Cortex of kidney (tissue), 1 donor: ENCODE measurements around the gene MAPK12.

Source experiments
- DNase-seq: peaks from one replicate; lab custom pipeline; 2025; lab: John Stamatoyannopoulos, UW

Gene MAPK12

GRCh38 chr22:50261615-50262459, at the start of gene MAPK12:
TSS of gene MAPK12 (minus strand) at chr22:50261683. CDS start at chr22:50261509, 174 bp downstream.
- DNase-seq, result no peak

DNA sequence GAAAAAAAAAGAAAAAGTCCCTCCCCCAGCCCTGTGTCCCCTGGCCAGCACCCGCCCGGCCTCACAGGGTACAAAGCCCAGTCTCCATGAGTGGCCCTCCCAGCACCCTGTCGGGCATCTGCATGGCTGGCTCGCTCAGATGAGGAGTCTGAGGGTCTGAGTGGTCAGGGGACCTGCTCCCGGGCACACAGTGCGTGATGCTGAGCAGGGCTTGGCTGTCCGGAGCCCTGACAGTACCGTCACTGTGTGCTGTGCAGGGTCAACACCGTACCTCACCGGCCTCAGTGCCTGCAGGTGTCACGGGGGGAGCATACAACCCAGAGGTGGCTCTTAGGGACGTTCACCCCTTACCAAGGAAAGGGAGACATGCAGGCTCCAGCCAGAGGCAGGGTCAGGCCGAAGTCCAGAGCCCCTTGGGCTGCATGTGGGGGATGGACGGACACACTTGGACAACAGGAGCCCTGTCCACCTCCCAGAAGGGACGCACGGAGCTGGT, 49.5 kb upstream of the MAPK12 start:
- DNase-seq, result no peak

DNA sequence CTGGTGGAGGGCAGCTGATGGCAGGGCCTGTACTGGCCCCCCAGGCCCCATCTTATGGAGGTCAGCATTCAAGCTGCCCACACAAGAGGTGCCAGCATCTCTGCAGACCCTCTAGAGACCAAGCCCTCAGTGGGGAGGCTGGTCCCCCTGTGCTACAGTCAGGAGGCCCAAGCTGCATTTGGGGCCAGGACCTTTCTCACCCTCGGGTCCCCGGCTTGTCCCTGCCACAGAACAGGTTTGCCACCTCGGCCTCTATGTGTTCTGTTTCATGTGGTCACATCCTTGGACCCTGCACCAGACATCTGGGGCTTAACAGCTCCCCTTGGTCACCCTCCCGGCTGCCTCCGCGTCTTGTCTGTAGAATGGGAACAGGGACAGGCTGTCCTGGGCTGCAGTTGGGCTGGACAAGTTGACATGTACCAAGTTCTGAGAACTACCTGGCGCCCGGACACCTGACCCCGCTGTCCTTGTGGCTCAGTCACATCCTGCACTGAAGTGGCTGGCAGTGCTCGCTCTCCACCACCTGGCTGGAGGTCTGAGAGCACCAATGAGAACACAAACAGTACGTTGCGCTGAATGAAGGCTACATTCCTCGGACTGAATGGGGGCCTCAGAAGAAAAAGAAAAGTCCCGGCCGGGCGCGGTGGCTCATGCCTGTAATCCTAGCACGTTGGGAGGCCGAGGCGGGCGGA, 48.7 kb upstream of the MAPK12 start:
- no peak for DNase-seq

DNA sequence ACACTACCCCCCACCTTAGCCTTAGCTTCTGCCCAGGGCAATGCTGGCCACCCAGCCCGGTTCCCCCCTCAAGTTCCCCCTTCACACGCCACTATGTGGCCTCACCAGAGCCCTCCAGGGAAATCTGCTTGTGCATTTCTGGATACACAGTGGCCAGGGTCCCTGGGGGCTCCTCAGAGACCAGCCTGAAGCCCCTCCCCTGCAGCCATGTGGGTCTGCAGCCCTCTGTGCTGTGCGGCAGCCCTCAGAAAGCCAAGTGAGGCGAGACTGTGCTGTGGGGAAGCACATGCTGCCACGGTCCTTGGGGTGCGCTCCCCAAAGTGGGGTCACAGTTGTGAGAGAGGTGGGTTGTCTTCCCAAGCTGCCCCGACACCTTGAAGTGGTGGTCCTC, 48.1 kb upstream of the MAPK12 start:
- no peak for DNase-seq

- no peak for DNase-seq
Observed at GRCh38 chr22:50308986-50309600, 47.6 kb upstream of the MAPK12 start.

GRCh38 chr22:50308597-50308935, 47.1 kb upstream of the MAPK12 start:
- no peak for DNase-seq

DNA sequence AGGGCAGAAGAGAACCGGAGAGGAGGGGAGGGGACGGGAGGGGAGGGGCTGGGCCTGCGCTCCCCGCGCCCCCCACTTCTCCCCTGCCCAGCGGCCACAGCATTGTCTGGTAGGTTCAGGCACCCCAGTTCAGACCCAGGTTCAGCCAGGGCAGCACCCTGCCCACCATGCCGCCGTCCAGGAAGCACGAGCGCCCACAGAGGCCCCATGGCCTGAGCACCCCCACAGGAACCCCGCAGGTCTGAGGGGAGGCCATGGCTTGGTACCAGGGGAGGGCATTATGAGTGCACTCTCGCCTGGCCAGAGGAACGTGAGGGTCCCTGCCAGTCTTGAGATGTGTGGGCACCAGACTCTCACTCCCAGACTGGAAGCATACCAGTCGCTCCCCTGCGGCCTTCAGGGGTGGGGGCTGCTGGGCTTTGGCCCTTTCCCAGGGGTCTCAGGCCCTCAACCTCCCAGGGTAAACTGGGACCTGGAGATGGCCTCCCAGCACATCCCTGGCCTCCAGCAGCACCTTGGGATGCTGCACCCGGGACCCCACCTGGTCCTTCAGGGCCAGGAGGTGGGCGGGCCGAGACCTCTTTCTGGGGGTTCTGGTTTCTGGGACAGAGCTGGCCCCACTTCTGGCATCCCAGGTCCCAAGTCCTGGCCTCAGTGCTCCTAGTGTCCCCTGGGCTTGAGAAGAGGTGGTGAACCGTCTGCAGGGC, 46.6 kb upstream of the MAPK12 start:
- no peak for DNase-seq

DNA sequence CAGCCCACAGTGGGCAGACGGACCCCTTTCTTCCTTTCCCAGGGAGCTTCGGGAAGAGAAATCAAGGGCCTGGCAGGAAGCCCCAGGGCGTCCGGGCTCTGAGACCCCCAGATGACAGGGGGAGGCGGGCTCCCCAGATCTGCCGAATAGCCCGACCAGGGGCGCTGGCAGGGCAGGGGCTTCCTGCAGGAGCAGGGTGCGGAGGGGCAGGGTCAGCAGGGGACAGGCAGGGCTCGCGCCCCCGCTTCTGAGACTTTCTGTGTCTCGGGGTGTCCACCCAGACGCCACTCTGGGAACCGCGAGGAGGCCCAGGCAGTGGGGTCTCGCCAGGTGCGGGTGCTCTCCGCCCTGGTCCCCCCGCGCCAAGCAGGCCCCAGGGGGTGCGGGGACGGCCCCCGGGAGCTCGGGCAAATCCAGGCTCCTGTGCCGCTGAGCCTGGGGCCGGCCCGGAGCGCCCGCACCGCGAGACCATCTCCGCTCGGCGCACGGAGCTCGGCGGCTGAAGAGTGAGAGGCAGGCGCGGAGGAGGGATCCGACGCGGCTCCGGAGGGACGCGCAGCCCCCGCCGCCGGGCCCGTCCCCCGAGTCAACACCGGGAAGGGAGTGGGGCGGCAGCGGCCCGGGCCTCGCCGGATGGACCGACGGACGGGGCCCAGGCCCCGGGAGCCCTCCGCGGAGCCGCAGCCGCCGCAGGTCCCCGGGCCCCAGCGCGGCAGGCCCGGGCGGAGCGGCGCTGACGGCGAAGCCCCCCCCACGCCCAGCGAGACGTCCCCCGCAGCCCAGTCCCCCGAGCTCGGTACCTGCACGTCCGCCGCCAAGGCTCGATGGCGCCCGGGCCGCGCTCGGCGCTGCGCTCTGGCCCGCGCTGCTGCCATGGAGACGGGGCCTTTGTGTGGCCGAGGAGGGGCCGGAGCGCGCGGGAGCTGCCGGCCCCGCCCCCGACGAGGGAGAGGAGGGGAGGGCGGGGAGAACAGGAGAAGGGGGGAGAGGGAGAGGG, 45.6 kb upstream of the MAPK12 start, which contains the start of gene PLXNB2:
Gene PLXNB2 (minus strand): TSS at position 894 of the 997 bp plus-strand sequence. CDS start 17,062 bp downstream, outside the sequence.
- no peak for DNase-seq

DNA sequence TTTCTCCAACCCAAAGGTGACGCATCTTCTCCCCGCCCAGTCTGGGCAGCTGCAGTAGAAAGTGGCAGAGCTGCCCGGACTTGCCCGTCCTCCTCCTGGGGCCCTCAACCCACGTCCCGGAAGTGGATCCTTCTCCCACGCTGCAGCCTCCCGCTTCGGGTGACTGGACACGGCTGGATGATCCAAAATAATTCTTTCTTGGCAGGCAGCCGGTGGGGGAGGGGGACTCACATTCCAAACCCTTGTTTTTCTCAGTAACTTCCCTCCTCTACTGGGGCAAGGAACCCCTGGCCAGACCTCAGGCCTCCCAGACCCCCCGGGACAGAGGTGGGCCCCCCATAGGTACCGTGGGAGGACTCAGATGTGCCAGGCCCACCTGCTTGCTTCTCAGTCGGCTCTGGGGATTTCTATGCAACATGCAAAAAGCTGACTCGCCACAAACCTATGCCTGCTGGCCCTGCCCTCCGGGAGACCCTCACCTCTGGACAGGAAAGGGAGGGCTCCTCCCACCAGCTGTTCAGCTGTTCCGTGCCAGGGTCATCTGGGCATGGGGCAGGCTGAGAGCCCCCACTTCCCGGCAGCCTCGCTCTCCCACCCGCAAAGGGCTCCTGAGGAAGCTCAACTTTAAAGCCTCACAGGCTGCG, 44.6 kb upstream of the MAPK12 start:
- no peak for DNase-seq

DNA sequence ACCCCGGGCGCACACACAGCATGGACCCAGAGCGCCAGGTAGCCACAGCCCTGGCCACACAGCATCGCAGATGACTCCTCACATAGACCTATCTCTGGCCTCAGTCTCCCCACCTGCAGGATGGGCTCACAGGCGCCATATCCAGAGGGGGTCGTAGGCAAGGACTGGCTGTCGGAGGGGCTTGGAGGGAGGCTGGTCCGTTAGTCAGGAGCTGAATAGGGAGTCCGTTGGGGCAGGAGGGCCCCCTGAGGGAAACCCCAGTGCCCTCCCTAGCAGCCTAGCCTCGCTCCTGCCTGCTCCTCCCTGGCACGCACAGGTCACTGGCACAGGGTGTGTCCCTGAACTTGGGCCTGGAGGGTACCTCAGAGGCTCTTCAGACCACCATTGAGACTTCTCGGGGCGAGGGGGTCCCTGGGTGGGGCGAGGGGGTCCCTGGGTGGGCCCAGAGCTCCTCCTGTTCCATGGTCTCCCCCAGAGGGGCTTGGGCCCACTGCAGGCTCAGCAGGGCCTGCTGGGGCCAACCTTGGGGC, 44.0 kb upstream of the MAPK12 start:
- peak; percentile 30 for DNase-seq

DNA sequence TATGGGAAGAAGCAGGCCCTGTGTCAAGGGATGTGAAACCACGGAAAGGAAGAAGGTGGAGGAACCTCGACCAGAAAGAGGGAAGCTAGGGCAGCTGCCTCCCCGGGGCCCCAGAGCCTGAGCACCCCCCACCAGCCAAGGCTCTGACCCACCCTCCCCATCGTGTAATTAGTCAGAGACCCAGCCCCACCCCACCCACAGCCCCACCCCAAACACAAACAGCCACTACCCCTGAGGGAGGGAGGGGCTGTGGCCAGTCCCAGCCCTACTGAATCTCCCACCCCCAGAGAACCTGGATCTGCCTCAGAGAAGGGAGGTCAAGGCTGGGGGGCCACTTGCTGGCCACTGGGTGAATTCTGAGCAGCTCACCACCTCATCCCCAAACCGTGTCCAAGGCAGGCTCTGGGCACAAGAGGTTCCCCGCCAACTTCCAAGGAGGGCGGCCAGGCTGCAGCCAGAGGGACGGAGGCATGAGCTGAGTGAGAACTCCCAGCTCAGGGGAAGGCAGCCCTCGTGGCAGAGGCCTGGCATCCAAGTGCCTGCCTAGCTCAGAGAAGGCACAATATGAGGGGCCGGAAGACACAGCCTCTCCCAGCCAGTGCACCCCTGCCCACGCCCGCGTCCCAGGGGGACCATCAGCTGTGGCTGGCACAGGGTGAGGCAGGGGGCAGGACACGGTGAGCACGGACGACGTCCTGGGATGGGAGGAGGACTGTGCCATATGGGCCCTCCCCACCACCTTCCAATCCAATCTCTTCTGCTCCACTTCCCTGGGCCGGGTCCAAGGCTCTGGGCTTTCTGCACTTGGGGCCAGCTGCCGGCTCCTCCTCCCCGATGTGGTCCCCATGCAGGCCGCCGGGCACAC, 43.3 kb upstream of the MAPK12 start:
- DNase-seq, result no peak

- no peak for DNase-seq
Observed at GRCh38 chr22:50303848-50304527, 42.5 kb upstream of the MAPK12 start.

- no peak for DNase-seq
Observed at GRCh38 chr22:50303515-50303847, 42.0 kb upstream of the MAPK12 start.

DNA sequence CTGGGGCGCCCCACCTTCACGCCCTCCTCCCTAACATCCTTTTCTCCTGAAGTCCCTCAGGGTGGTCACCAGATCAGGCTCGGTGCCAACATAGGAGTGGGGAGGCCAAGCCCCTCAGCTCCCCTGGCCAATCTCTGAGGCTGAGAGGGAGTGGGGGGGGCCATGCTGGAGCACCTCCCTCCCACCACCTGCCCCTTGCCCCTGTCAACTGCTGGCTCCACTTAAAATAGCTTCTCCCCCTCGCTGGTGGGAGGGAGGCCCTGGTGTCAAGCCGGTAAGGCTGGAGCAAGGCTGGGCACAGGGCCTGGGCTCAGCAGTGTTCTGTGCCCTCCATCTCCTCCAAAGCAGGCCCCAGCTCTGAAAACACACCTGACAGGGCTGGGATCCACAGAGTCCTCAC, 41.1 kb upstream of the MAPK12 start:
- no peak for DNase-seq

GRCh38 chr22:50302041-50302541, 40.6 kb upstream of the MAPK12 start:
- DNase-seq, result no peak

DNA sequence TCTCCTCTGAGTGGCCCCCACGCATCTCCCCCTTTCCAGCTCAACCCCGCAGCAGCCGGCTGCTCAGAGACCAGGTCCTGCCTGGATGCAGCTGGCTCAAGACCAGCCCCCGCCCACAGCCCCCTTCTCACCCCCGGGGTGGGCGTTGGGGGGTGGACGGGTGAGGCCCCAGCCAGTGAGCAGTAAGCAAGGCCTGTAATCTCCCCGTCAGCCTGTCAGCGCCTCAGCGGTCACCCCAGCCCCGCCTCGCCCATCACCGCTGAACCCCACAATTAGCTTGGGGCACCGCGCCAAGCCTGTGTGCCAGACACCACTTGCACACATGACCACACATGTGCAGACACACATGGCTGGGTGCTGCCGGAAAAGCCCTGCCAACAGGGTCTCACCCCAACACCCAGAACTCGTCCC, 40.1 kb upstream of the MAPK12 start:
- DNase-seq, result no peak

DNA sequence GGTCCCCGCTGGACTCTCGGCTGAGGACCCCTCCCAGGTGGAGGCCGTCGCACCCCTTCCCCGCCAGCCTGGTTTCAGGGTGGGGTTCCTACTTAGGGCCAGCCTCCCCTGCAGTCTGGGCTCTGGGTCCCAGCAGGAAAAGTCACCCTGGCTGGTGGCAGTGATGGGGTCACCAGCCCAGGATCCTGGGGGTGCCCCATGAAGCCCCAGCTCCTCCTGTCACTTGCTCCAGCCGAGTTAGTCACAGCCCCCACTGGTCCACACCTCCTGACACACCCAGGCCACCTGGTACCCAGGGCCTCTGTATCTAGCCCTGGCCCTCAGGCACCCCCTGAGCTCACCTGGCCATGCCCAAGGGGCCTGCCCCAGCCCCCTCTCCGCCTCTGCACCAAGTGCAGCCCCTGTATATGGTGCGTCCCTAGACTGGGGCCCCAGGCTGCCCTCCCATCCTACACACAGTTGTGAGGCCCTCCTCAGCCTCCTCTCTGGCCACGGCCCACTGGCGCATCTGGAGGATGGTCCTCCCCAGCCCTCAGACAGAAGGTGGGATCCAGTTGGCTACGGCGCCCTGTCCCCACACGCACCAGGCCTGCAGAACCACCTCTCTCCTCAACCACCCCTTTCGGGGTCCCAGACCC, 39.3 kb upstream of the MAPK12 start:
- DNase-seq, result no peak
